MM.1S (cell line): ENCODE data around the gene TMEM235.

Experiments used
- DNase-seq: peaks from one replicate; pipeline ENCODE4 v3.0.0-alpha.2; 2015
- H2AFZ ChIP-seq: fragments of 300-600 bp; sonication (generic); 2 replicates; pipeline ENCODE4 v1.6.0; 2016; ENCODE audit warnings: antibody characterized with exemption, low read length
- H3F3A ChIP-seq: fragments of 300-600 bp; sonication (generic); 2 replicates; pipeline ENCODE4 v1.6.1; 2016; ENCODE audit warnings: mild to moderate bottlenecking, antibody characterized with exemption, low read length, moderate library complexity, mixed read lengths; ENCODE audit not compliant: insufficient read depth
- H3K27ac ChIP-seq: fragments of 300-600 bp; sonication (generic); 2 replicates; pipeline ENCODE4 v1.5.1; 2016; ENCODE audit warnings: mild to moderate bottlenecking, low read length
- H3K27me3 ChIP-seq: fragments of 300-600 bp; sonication (generic); replicated peaks from 2 replicates; pipeline ENCODE4 v1.6.0; 2016; ENCODE audit warnings: low read length; ENCODE audit not compliant: insufficient read depth
- H3K36me3 ChIP-seq: fragments of 300-600 bp; sonication (generic); replicated peaks from 2 replicates; pipeline ENCODE4 v1.6.1; 2016; ENCODE audit warnings: mild to moderate bottlenecking, low read length, mixed read lengths; ENCODE audit not compliant: insufficient read depth
- H3K4me1 ChIP-seq: fragments of 300-600 bp; sonication (generic); 2 replicates; pipeline ENCODE4 v1.6.1; 2016; ENCODE audit warnings: low read length, mixed read lengths
- H3K4me2 ChIP-seq: fragments of 300-600 bp; sonication (generic); 2 replicates; pipeline ENCODE4 v1.6.0; 2016; ENCODE audit warnings: low read depth, low read length
- H3K4me3 ChIP-seq: fragments of 300-600 bp; sonication (generic); 2 replicates; pipeline ENCODE4 v1.5.1; 2016; ENCODE audit warnings: low read length, mixed read lengths
- H3K79me2 ChIP-seq: fragments of 300-600 bp; sonication (generic); 2 replicates; pipeline ENCODE4 v1.6.1; 2016; ENCODE audit warnings: mixed run types, low read length, mixed read lengths
- H3K9ac ChIP-seq: fragments of 300-600 bp; sonication (generic); 2 replicates; pipeline ENCODE4 v1.6.1; 2016; ENCODE audit warnings: low read length, mixed read lengths
- H3K9me2 ChIP-seq: fragments of 300-600 bp; sonication (generic); replicated peaks from 2 replicates; pipeline ENCODE4 v1.6.1; 2016; ENCODE audit warnings: mild to moderate bottlenecking, low read length, mixed read lengths; ENCODE audit not compliant: insufficient read depth
- H3K9me3 ChIP-seq: fragments of 300-600 bp; sonication (generic); replicated peaks from 2 replicates; pipeline ENCODE4 v1.6.1; 2016; ENCODE audit warnings: mild to moderate bottlenecking, low read length, mixed read lengths; ENCODE audit not compliant: insufficient read depth
- H4K20me1 ChIP-seq: fragments of 300-600 bp; sonication (generic); 2 replicates; pipeline ENCODE4 v1.6.1; 2016; ENCODE audit warnings: mild to moderate bottlenecking, low read length, moderate library complexity, mixed read lengths; ENCODE audit not compliant: insufficient read depth
- EZH2 ChIP-seq: fragments of 300-600 bp; sonication (generic); optimal IDR thresholded peaks from 2 replicates; pipeline ENCODE3; 2017; ENCODE audit warnings: low read depth, mild to moderate bottlenecking, antibody characterized with exemption, low read length, mixed read lengths
- EZH2phosphoT487 ChIP-seq: fragments of 300-600 bp; sonication (generic); IDR thresholded peaks from 2 replicates; pipeline ENCODE4 v1.6.1; 2018; ENCODE audit warnings: antibody characterized with exemption, low read length
- TF ChIP-seq, protein P1 (sequence below): fragments of 300-600 bp; sonication (generic); IDR thresholded peaks from 2 replicates; pipeline ENCODE4 v1.5.1; 2016; ENCODE audit warnings: antibody characterized with exemption, low read length, mixed read lengths

The TMEM235 gene

GRCh38 chr17:78239489-78239931 is 8.1 kb downstream of the TMEM235 start:
- TF ChIP-seq, protein P1, sequence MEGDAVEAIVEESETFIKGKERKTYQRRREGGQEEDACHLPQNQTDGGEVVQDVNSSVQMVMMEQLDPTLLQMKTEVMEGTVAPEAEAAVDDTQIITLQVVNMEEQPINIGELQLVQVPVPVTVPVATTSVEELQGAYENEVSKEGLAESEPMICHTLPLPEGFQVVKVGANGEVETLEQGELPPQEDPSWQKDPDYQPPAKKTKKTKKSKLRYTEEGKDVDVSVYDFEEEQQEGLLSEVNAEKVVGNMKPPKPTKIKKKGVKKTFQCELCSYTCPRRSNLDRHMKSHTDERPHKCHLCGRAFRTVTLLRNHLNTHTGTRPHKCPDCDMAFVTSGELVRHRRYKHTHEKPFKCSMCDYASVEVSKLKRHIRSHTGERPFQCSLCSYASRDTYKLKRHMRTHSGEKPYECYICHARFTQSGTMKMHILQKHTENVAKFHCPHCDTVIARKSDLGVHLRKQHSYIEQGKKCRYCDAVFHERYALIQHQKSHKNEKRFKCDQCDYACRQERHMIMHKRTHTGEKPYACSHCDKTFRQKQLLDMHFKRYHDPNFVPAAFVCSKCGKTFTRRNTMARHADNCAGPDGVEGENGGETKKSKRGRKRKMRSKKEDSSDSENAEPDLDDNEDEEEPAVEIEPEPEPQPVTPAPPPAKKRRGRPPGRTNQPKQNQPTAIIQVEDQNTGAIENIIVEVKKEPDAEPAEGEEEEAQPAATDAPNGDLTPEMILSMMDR: no peak
- TF ChIP-seq EZH2phosphoT487 (no peak), EZH2 (no peak)
- H3K79me2 ChIP-seq: no peaks in the 10 kb centered on the region
- H3F3A ChIP-seq: no peaks in the 10 kb centered on the region
- H3K36me3 ChIP-seq: no peaks in the 10 kb centered on the region
- H3K4me3 ChIP-seq: no peak overlapping the region
- H3K9me2 ChIP-seq: no peaks in the 10 kb centered on the region
- no peak overlapping the region for H3K27ac ChIP-seq
- no peak overlapping the region for H3K4me2 ChIP-seq
- no peak overlapping the region for H3K9ac ChIP-seq
- H2AFZ ChIP-seq: no peak overlapping the region
- H4K20me1 ChIP-seq: no peaks in the 10 kb centered on the region
- H3K4me1 ChIP-seq: 0 out of 2 replicates have a peak, but pooled peaks cover 5% of the 10 kb centered on the region
- no peak for DNase-seq
- H3K9me3 ChIP-seq: no peaks in the 10 kb centered on the region
- no peaks in the 10 kb centered on the region for H3K27me3 ChIP-seq

DNA sequence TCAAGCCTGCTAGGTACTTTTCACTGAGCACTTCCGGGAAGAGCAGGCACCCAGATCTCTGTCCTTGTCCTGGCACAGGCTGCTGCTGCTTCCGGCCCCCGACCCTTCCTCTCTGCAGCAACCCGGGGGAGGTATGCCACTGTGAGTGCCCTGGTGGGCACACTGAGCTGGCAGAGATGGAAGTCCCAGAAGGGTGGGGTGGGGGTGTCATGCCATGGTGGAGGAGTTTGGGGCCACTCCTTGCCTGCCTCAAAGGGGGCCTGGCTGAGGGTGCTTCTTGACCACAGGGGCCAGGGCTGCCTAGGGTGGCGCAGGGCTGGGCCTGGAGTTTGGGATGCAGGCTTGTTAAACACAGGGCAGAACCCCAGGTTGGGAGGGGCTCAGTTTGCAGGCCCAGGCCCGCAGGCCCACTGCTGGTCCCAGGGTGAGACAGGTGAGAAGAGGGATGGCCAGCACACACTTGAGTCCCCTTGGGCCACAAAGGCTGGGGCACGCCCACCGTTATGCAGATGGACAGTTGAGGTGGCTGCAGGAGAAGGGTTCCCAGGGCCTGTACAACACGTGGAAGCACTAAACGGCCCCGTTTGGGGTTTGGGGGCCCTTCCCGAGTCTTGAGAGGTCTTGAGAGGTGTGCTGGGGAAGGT is 8.7 kb downstream of the TMEM235 start:
- H3K4me2 ChIP-seq: no peak overlapping the region
- no peak for DNase-seq

DNA sequence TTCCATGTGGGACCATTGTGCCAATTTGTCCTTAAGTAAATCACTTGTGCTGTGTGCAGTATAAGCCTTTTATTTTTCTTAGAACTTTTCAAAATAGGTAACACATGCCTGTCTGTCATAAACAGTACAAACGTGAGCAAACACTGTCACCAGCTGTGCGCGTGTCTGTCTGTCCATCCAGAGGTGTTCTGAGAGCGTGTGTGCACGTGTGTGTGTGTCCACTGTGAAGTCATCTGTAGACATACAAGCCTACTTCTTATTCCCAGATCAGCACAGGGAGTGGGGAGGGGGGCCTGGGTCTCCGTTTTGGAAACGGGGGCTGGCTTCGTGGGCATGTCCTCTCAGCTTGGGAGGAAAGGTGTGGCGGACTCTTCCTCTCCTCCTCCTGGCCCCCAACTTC is 9.4 kb downstream of the TMEM235 start:
- Histone ChIP-seq H3K27me3 (no peaks in the 10 kb centered on the region), H3K4me2 (no peak overlapping the region), H4K20me1 (no peaks in the 10 kb centered on the region), H3K9me2 (no peaks in the 10 kb centered on the region), H3K4me1 (0 out of 2 replicates have a peak, but pooled peaks cover 5% of the 10 kb centered on the region), H2AFZ (no peak overlapping the region), H3K79me2 (no peaks in the 10 kb centered on the region), H3K27ac (no peak overlapping the region), H3K36me3 (no peaks in the 10 kb centered on the region), H3F3A (no peaks in the 10 kb centered on the region), H3K9ac (no peak overlapping the region), H3K4me3 (no peak overlapping the region), H3K9me3 (no peaks in the 10 kb centered on the region)
- no peak for DNase-seq
- TF ChIP-seq EZH2: no peak
- TF ChIP-seq, protein P1: no peak
- no peak for TF ChIP-seq EZH2phosphoT487

More for the DNA sequence above, 8.7 kb downstream of the TMEM235 start:
- TF ChIP-seq, protein P1: no peak
- TF ChIP-seq EZH2phosphoT487 (no peak), EZH2 (no peak)
- 0 out of 2 replicates have a peak, but pooled peaks cover 5% of the 10 kb centered on the region for H3K4me1 ChIP-seq
- no peak overlapping the region for H3K4me3 ChIP-seq
- no peaks in the 10 kb centered on the region for H3K27me3 ChIP-seq
- H2AFZ ChIP-seq: no peak overlapping the region
- no peaks in the 10 kb centered on the region for H3K9me2 ChIP-seq
- H3F3A ChIP-seq: no peaks in the 10 kb centered on the region
- no peaks in the 10 kb centered on the region for H4K20me1 ChIP-seq
- H3K79me2 ChIP-seq: no peaks in the 10 kb centered on the region
- H3K9me3 ChIP-seq: no peaks in the 10 kb centered on the region
- H3K36me3 ChIP-seq: no peaks in the 10 kb centered on the region
- no peak overlapping the region for H3K27ac ChIP-seq
- H3K9ac ChIP-seq: no peak overlapping the region
